NCI-H748 treated with DMSO at 0.1 percent for 48 hours (cell line): ENCODE data around the gene C11orf98.
"Not testable (repeated sequence)": the region's sequence is repeated elsewhere in the genome, so short reads cannot be mapped to it uniquely, and the experiment has no call there.

Experiments
- DNase-seq: peaks from one replicate; lab custom pipeline; 2025; lab: John Stamatoyannopoulos, UW

Gene C11orf98

DNA sequence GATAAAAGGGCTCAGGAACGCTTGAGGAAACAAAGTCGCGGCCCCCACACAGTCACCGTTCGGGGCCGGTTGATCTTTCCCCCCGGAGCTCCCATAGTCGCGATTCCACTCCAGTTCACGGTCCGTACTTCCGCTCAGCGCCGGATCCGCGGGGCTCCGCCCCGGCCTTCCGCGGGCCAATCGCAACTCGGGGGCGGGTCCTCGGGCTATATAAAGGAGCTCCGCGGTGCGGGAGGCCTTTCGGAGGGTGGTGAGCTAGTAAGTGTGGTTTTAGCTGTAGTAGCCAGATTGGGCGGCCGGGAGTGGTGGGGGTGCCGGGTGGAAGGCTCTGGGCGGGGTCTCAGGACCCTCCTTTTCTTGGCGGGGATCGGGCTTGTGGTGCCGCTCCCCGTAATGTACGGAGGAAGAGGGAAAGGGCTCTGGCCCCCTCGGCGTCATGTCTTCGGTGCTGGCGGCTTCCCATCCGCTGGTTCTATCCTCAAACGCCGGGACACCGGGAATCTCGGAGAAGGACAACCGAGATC is at the start of gene C11orf98, which contains the start of gene CSKMT:
C11orf98 (minus strand) TSS at position 136 of the 524 bp plus-strand sequence; CDS start at position 95, 41 bp downstream.
CSKMT (plus strand) TSS at position 238 of the 524 bp plus-strand sequence. CDS start 568 bp downstream, outside the sequence.
- peak; percentile 88 for DNase-seq

- DNase-seq, result no peak
Observed at GRCh38 chr11:62713343-62713742, 48.3 kb upstream of the C11orf98 start.

- no peak for DNase-seq
Observed at GRCh38 chr11:62712861-62713260, 47.9 kb upstream of the C11orf98 start.

DNA sequence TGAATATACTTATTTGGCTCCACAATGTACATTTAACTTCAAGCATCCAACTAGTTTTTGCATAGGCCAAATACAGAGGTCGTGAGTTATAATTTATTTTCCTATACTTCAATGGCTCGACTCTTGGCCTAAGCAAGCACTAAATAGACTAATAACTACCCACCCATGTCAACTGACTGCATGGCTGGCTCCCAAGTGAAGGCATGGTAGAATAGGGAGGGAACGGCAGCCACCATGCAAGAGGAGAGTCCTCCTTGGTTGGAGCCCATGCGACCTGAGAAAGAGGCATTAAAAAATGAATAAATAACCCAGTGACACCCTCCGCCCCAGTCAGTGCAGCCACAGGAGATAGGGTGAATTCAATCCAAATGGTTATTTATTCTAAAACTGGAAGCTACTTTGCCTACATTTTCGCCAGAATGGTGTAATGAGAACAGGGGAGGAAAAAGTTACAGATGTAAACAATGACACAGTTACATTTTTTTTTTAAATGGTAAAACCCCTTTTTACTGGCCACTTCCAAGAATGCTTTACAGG is 47.3 kb upstream of the C11orf98 start:
- DNase-seq, result no peak

- DNase-seq, result no peak
Observed at GRCh38 chr11:62710001-62710345, 45.0 kb upstream of the C11orf98 start.

GRCh38 chr11:62709247-62710000 is 44.4 kb upstream of the C11orf98 start:
- DNase-seq, result peak; percentile 97

- peak; percentile 52 for DNase-seq
Observed at GRCh38 chr11:62708793-62709192, 43.8 kb upstream of the C11orf98 start.

DNA sequence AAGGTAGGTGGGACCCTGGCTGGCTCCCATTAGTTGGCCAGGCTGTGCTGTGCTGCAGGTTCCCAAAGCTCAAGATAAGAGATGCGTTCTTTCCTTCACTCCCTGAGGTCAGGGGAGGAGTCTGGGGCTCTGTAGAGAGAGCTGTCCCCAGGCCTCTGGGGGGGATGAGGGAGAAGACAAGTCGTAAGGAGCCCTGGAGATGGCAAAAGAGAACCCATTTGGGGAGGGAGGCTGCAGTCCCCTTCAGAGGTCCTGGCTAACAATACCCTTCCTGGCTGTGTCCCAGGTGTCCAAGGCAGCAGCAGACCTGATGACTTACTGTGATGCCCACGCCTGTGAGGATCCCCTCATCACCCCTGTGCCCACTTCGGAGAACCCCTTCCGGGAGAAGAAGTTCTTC is 43.4 kb upstream of the C11orf98 start:
- no peak for DNase-seq

- DNase-seq, result no peak
Observed at GRCh38 chr11:62707277-62707861, 42.4 kb upstream of the C11orf98 start, which contains the start of the genes BSCL2 and GNG3. Gene BSCL2, minus strand, starts transcription at chr11:62707424. Its CDS starts 229 bp downstream, at chr11:62707195. Gene GNG3, plus strand, starts transcription at chr11:62707676. Its CDS starts 620 bp downstream, at chr11:62708296.

DNA sequence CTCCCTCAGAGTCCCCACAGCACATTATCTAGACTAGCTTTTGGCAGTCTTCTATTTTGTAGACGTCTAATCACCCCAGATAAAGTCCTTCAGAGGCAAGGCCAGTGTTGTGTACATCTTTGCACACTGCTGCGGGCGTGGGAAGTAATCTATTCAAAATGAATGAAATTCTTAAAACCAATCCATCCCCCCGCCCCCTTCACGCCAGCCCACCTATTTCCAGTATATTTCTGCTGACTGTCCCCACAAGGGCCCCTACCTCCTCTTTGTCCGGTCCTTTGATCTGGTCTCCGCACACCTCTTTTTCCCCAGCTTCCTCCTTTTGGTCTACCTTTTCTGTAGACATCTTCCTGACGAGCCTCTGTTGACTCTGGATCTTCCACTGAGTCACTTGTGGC is 41.8 kb upstream of the C11orf98 start:
- no peak for DNase-seq

GRCh38 chr11:62705880-62706849 is 41.2 kb upstream of the C11orf98 start:
- peak; percentile 89 for DNase-seq

DNA sequence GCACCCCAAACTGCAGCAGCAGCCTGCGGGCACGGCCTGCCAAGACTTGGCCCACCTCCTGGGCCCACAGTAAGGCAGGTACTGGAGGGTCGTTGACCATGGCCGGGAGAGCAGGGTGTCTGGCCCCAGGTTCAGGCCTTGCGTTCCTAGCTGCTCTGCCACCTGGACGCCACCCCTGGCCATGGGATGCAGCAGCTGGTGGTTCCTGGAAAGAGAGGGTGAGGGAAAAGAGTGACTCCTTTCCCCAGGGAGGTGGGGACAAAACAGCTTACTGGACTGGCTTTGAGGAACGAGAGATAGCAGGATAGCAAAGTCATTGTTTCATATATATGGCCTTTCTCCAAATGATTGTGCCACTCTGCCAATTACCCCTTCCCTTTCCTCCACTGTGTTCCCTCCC is 40.4 kb upstream of the C11orf98 start:
- no peak for DNase-seq

GRCh38 chr11:62703921-62704320 is 38.9 kb upstream of the C11orf98 start:
- DNase-seq, result not testable (repeated sequence)

GRCh38 chr11:62702246-62702645 is 37.2 kb upstream of the C11orf98 start:
- DNase-seq, result no peak

- DNase-seq, result peak; percentile 66
Observed at GRCh38 chr11:62694455-62695167, 29.6 kb upstream of the C11orf98 start.

GRCh38 chr11:62693624-62694023 is 28.6 kb upstream of the C11orf98 start:
- DNase-seq, result not testable (repeated sequence)

DNA sequence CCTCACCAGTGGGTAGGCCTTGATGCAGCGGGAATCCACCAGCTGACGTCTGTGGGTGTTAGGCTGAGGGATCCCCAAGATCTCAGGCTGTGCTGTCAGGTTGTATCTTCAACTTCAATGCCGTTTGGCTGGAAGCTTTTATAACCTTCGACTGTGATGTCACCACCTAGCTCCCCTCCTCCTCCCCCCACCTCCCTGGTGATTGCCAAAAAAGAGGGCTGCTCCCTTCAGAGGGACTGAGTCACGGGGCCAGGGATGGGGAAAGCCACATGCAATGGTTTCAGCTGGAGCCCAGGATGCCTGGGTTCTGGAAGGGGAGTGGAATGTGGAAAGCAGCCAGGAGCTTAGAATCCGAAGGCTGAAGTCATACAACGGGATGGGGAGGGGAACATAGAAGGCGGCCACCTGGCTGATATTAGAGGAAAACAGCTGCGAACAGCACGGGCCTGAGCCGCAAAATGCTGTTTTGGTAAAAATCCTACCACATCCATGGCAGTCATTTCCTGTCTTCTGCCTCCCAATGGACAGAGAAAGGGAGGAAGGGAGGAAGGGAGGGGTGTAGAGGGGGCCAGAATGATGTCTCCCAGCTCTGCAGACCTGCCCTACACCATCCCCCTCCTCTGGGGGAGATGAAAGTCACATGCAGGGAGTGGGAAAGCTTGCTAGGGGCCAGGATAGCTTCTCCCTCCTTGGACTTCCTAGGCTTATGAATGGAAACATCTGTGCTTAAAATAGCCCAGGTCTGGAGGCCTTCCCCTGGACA is 24.6 kb upstream of the C11orf98 start, which contains the start of gene LRRN4CL:
LRRN4CL (minus strand) TSS at position 110 of the 763 bp plus-strand sequence. CDS start 1,022 bp downstream, outside the sequence.
- no peak for DNase-seq

GRCh38 chr11:62688491-62688890 is 23.5 kb upstream of the C11orf98 start:
- DNase-seq, result no peak

DNA sequence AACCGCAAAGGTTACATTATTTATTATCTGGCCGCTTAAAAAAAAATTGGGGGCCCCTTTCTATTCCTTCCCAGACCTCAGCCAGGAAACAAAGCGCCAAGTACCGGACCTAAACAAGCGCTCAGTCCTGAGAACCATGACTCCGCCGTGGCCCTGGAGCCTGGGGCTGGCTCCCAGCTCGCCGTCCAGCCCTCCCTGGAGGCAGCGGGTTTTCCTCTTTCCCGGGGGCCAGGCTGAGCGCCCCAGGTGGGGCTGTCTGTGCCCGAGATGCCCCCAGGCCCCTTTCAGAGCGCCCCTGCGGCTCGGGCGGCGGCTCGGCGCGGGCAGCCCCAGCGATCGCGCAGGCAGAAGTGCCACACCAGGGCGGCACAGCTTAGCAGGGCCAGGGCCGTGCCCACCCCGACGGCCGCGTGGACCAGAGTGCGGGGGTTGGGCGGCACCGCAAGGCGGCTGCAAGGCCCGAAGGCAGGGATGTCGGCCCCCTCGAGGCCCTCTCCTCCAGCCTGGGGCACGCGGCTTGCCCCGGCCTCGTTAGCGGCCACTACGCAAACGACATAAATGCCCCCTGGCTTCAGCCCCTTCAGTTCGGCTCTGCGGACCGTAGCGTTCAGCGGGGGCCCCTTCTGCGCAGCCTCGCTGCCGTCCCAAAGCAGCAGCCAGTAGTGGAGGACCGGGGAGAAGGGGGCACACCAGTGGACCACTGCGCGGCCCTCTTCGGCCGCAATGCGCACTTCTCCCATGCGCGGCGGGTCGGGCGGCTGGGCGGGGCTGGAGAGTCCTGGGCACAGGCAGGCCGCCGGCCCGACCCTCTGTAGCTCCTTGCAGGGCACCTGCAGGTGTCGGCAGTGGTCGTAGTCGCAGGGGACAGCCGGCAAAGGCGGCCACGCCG is 22.7 kb upstream of the C11orf98 start:
- no peak for DNase-seq
